Tibial nerve (tissue), 4 donors: Measurements from ENCODE around the gene MAP4K4.

Experiments used
- EP300 ChIP-seq, 2 donors: sonication (generic); formaldehyde crosslinking; IDR thresholded peaks; one replicate each; pipeline ENCODE4 v1.6.1; 2017; ENCODE audit warnings: antibody characterized with exemption in 2 of 2, mild to moderate bottlenecking in 1 of 2
- POLR2A ChIP-seq, 2 donors: fragments of 450-650 bp; IDR thresholded peaks; one replicate each; pipeline ENCODE4 v1.6.1; 2017; ENCODE audit warnings: antibody characterized with exemption in 2 of 2, mild to moderate bottlenecking in 2 of 2, moderate library complexity in 2 of 2
- TF ChIP-seq, protein P1 (sequence below), 5 experiments: fragments of 200-600 bp in 3 of 5; fragments of 450-650 bp in 2 of 5; sonication (generic) in 3 of 5; IDR thresholded peaks; one replicate each; pipeline ENCODE4 v1.5.1; 2016 to 2019; ENCODE audit warnings: antibody characterized with exemption in 5 of 5, mild to moderate bottlenecking in 3 of 5, moderate library complexity in 2 of 5

DNA sequence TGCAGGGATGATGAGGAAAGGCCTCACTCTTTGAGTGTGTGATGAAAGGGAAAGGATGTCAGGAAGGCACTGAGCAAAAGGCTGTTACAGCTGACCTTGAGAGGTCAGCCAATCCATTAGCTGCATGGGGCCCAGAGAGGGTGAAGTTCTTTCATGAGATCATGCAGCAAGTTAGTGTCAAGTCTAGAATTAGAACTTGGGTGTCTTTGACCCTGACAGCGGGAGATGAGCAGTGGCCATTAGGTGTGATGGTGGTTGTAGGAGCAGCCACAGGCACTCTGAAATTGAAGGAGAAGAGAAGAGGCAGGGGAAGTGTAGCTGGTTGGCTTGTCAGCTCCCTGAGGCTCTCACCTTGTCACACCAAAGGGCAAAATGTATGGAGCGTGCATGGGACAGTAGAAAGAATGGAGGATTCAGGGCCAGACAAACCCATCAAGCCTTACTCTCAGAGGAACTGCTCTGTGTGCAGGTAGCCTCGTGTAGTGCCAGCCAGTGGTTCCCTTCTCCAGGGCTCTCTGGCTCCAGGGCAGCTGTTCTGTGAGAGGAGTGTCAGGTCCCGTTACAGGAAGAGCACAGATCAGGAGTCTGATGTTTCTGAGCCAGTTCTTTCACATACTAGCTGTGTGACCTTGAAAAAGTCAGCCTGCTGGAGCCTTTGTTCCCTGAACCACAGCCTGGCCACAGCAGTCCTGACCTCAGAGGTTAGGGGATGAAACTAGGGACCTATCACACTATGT is 35.9 kb downstream of the MAP4K4 start:
- TF ChIP-seq, protein P1, sequence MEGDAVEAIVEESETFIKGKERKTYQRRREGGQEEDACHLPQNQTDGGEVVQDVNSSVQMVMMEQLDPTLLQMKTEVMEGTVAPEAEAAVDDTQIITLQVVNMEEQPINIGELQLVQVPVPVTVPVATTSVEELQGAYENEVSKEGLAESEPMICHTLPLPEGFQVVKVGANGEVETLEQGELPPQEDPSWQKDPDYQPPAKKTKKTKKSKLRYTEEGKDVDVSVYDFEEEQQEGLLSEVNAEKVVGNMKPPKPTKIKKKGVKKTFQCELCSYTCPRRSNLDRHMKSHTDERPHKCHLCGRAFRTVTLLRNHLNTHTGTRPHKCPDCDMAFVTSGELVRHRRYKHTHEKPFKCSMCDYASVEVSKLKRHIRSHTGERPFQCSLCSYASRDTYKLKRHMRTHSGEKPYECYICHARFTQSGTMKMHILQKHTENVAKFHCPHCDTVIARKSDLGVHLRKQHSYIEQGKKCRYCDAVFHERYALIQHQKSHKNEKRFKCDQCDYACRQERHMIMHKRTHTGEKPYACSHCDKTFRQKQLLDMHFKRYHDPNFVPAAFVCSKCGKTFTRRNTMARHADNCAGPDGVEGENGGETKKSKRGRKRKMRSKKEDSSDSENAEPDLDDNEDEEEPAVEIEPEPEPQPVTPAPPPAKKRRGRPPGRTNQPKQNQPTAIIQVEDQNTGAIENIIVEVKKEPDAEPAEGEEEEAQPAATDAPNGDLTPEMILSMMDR (IDR thresholded peaks at IDR 0.05) = no peak
- TF ChIP-seq EP300 (IDR thresholded peaks at IDR 0.05) (no peak), POLR2A (IDR thresholded peaks at IDR 0.05) (no peak)
